Esophagus muscularis mucosa (tissue), 4 donors: ENCODE data around the gene FCRL5. TPM values are rescaled to one million over a fixed set of nuclear protein-coding genes. Genes with fewer than 3 reads are reported as not detected.

Source experiments
- DNase-seq: peaks from one replicate; pipeline ENCODE4 v3.0.0-alpha.2; 2017; ENCODE audit errors: extremely low spot score
- H3K27ac ChIP-seq, 4 donors: fragments of 200-600 bp; sonication (generic); replicated peaks in 1 of 4; 1 replicate in 3 of 4; 2 replicates in 1 of 4; pipeline ENCODE4 v1.5.1; 2016 to 2019; ENCODE audit warnings: mild to moderate bottlenecking in 1 of 4
- H3K27me3 ChIP-seq, 4 donors: fragments of 200-600 bp; sonication (generic); one replicate each; pipeline versions ENCODE4 v1.5.1 to v1.6.0; 2016 to 2019
- H3K36me3 ChIP-seq, 4 donors: fragments of 200-600 bp; sonication (generic); one replicate each; pipeline ENCODE4 v1.5.1; 2016 to 2019
- H3K4me1 ChIP-seq, 4 donors: fragments of 200-600 bp; sonication (generic); one replicate each; pipeline ENCODE4 v1.5.1; 2016 to 2019
- H3K4me3 ChIP-seq, 4 donors: fragments of 200-600 bp; sonication (generic); 1 replicate in 2 of 4; 2 replicates in 2 of 4; pipeline ENCODE4 v1.5.1; 2016 to 2019; ENCODE audit warnings: mild to moderate bottlenecking in 4 of 4, moderate library complexity in 1 of 4
- H3K9me3 ChIP-seq, 4 donors: fragments of 200-600 bp; sonication (generic); 1 replicate in 3 of 4; 2 replicates in 1 of 4; pipeline ENCODE4 v1.5.1; 2016 to 2019
- CTCF ChIP-seq, 3 experiments: fragments of 200-600 bp in 2 of 3; fragments of 450-650 bp in 1 of 3; sonication (generic) in 2 of 3; IDR thresholded peaks; one replicate each; pipeline ENCODE4 v1.5.1; 2017 to 2019; ENCODE audit warnings: antibody characterized with exemption in 3 of 3, mild to moderate bottlenecking in 2 of 3, moderate library complexity in 1 of 3
- EP300 ChIP-seq: sonication (generic); formaldehyde crosslinking; IDR thresholded peaks from one replicate; pipeline ENCODE4 v1.6.1; 2017; ENCODE audit warnings: antibody characterized with exemption
- POLR2A ChIP-seq: fragments of 450-650 bp; IDR thresholded peaks from one replicate; pipeline ENCODE4 v1.6.1; 2017; ENCODE audit warnings: antibody characterized with exemption, moderate library complexity, mild to moderate bottlenecking, low read depth
- POLR2AphosphoS5 ChIP-seq, 2 donors: sonication (generic); formaldehyde crosslinking; IDR thresholded peaks; one replicate each; pipeline ENCODE4 v1.6.1; 2017; ENCODE audit warnings: antibody characterized with exemption in 2 of 2
- WGBS: methylation state at CpG from one replicate; pipeline ENCODE4 v1.1.5; 2018; 5-methylcytosine and 5-hydroxymethylcytosine counted together
- intact Hi-C: fragments of 100-400 bp; cut with DNase I; formaldehyde crosslinking; loops from one replicate; pipeline ENCODE4 v1.15.1; 2023
- total RNA-seq, 4 donors: library from RNA; depleted of rRNA; stranded (reverse); fragments of >200 nt; gene quantifications; one replicate each; pipeline versions ENCODE4 v1.1.0 to v1.2.1, GENCODE V29; 2016

FCRL5 gene
- total RNA-seq, 4 donors from 2014 or later = 0.50 TPM; not detected in 3

GRCh38 chr1:157515141-157515540, 37.2 kb downstream of the FCRL5 start:
- intact Hi-C loops = no loop called here
- WGBS = 81% methylated on average over 2 of the region's 3 CpGs

DNA sequence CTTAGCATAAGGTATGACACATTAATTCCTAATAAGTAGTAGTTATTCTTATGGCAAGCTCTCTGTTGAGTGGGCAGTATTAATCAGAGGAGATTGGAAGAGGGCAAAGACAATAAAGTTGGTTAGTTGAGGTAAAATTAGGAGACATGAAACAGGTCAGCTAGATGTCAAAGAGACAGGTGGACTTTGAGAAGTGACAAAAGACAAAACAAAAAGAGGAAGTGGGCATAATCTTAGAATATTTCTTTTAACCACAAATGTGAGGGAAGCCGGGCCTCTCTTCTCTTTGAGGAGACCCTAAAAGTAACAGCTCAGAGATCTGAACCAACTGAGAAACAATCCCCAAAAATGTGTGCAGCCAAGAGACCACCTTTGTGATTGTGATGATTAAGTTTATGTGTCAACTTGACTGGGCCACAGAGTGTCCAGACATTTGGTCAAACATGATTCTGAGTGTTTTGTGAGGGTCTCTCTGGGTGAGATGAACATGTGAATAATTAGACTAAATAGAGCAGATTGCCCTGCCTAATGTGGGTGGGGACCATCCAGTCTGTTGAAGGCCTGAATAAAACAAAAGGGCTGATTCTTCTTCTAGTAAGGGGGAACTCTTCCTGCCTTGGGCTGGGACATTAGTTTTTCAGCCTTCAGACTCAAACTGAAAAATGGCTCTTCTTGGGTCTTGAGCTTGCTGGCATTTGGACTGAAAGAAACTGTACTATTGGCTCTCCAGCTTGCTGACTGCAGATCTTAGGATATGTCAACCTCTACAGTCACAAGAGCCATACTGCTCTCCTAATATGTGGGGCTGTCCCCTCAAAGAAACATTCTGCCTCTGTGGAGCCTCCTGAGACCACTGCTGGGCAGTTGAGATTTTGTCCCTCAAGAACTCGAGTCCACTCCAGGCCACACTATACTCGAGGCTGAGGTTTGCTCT, 40.0 kb downstream of the FCRL5 start:
- H3K4me3 ChIP-seq = no peak overlapping the region
- no peaks in the 10 kb centered on the region for H3K9me3 ChIP-seq
- WGBS = 75% methylated on average over 3 of the region's 3 CpGs
- H3K27ac ChIP-seq = no peak overlapping the region
- H3K4me1 ChIP-seq = no peaks in the 10 kb centered on the region
- DNase-seq = no peak
- H3K36me3 ChIP-seq = no peaks in the 10 kb centered on the region
- peaks cover 0 to 4% (median 0%) of the 10 kb centered on the region in 4 donors for H3K27me3 ChIP-seq
- TF ChIP-seq POLR2A (no peak), POLR2AphosphoS5 (IDR thresholded peaks at IDR 0.05) (no peak), CTCF (IDR thresholded peaks at IDR 0.05) (no peak), EP300 (no peak)
- intact Hi-C loops = no loop called here

More at GRCh38 chr1:157515141-157515540, 37.2 kb downstream of the FCRL5 start:
- Histone ChIP-seq H3K4me3 (no peak overlapping the region), H3K36me3 (no peaks in the 10 kb centered on the region), H3K27ac (no peak overlapping the region), H3K9me3 (no peaks in the 10 kb centered on the region), H3K27me3 (peaks cover 0 to 10% (median 0%) of the 10 kb centered on the region in 4 donors), H3K4me1 (no peaks in the 10 kb centered on the region)
- no peak for TF ChIP-seq CTCF (IDR thresholded peaks at IDR 0.05)
- no peak for TF ChIP-seq EP300
- peak; percentile 70 for DNase-seq

- WGBS = 90% methylated on average over 9 of the region's 9 CpGs
- no peak overlapping the region for H3K4me3 ChIP-seq
Observed at GRCh38 chr1:157509546-157510232, 42.6 kb downstream of the FCRL5 start.

More at GRCh38 chr1:157509546-157510232, 42.6 kb downstream of the FCRL5 start:
- DNase-seq = no peak
- no peak overlapping the region for H3K27ac ChIP-seq
- intact Hi-C loops = no loop called here
- no peaks in the 10 kb centered on the region for H3K36me3 ChIP-seq
- no peak for TF ChIP-seq POLR2AphosphoS5 (IDR thresholded peaks at IDR 0.05)
- no peak for TF ChIP-seq CTCF (IDR thresholded peaks at IDR 0.05)
- TF ChIP-seq EP300 = no peak
- no peak for TF ChIP-seq POLR2A
- no peaks in the 10 kb centered on the region for H3K9me3 ChIP-seq
- H3K27me3 ChIP-seq = peaks cover 0 to 4% (median 0%) of the 10 kb centered on the region in 4 donors
- peaks cover 0 to 5% (median 3%) of the 10 kb centered on the region in 4 donors for H3K4me1 ChIP-seq
